ENCODE data around the gene KCNJ5.

DNA sequence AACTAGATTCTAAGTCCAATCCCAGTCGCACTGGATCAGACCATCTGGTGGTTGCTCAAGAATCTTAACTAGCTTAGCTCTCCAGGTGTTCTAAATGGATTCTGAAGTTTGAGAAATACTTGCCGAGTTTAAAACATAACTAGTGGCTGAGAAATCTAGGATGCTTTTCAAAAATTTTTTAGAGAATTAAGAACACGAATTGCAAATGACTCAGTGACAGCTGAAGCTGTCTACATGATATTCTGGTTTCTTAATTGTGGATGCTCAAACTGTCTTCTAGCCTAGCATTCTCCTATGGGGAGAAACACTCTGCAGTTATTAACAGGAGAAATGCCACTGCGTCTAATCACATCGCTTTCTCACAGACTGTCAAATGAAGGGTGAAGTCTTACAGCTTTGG is 71.7 kb downstream of the KCNJ5 start:
- TF ChIP-seq, protein P1, sequence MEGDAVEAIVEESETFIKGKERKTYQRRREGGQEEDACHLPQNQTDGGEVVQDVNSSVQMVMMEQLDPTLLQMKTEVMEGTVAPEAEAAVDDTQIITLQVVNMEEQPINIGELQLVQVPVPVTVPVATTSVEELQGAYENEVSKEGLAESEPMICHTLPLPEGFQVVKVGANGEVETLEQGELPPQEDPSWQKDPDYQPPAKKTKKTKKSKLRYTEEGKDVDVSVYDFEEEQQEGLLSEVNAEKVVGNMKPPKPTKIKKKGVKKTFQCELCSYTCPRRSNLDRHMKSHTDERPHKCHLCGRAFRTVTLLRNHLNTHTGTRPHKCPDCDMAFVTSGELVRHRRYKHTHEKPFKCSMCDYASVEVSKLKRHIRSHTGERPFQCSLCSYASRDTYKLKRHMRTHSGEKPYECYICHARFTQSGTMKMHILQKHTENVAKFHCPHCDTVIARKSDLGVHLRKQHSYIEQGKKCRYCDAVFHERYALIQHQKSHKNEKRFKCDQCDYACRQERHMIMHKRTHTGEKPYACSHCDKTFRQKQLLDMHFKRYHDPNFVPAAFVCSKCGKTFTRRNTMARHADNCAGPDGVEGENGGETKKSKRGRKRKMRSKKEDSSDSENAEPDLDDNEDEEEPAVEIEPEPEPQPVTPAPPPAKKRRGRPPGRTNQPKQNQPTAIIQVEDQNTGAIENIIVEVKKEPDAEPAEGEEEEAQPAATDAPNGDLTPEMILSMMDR (IDR thresholded peaks at IDR 0.05 in 2 of 3, conservative IDR thresholded peaks at IDR 0.05 in 1 of 3; ENCODE audit: borderline replicate concordance in 1 of 3, insufficient read depth in 1 of 3, low read depth in 2 of 3, low read length in 2 of 3) = no peak
- TF ChIP-seq EGR1 (IDR thresholded peaks at IDR 0.05; ENCODE audit: low read depth) = no peak
- TF ChIP-seq CEBPB (IDR thresholded peaks at IDR 0.05; ENCODE audit: low read depth) = no peak
- TF ChIP-seq, protein P2, sequence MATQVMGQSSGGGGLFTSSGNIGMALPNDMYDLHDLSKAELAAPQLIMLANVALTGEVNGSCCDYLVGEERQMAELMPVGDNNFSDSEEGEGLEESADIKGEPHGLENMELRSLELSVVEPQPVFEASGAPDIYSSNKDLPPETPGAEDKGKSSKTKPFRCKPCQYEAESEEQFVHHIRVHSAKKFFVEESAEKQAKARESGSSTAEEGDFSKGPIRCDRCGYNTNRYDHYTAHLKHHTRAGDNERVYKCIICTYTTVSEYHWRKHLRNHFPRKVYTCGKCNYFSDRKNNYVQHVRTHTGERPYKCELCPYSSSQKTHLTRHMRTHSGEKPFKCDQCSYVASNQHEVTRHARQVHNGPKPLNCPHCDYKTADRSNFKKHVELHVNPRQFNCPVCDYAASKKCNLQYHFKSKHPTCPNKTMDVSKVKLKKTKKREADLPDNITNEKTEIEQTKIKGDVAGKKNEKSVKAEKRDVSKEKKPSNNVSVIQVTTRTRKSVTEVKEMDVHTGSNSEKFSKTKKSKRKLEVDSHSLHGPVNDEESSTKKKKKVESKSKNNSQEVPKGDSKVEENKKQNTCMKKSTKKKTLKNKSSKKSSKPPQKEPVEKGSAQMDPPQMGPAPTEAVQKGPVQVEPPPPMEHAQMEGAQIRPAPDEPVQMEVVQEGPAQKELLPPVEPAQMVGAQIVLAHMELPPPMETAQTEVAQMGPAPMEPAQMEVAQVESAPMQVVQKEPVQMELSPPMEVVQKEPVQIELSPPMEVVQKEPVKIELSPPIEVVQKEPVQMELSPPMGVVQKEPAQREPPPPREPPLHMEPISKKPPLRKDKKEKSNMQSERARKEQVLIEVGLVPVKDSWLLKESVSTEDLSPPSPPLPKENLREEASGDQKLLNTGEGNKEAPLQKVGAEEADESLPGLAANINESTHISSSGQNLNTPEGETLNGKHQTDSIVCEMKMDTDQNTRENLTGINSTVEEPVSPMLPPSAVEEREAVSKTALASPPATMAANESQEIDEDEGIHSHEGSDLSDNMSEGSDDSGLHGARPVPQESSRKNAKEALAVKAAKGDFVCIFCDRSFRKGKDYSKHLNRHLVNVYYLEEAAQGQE (IDR thresholded peaks at IDR 0.05; ENCODE audit: low read depth) = no peak
- no peak for TF ChIP-seq POLR2A (IDR thresholded peaks at IDR 0.05; ENCODE audit: borderline replicate concordance, extremely low read depth, insufficient read depth, insufficient read length)
- TF ChIP-seq RAD21 (IDR thresholded peaks at IDR 0.05; ENCODE audit: low read depth) = no peak
- TF ChIP-seq MAX (IDR thresholded peaks at IDR 0.05) = no peak
- no peak for TF ChIP-seq ATF3 (IDR thresholded peaks at IDR 0.05)
